GM12801 (cell line): ENCODE data around the gene ISM1.

Experiments used
- TF ChIP-seq, protein P1 (sequence below): IDR thresholded peaks from one replicate; pipeline ENCODE4 v1.5.1; 2011; ENCODE audit warnings: control low read depth; ENCODE audit not compliant: insufficient read length; ENCODE audit errors: extremely low read depth

Gene ISM1

DNA sequence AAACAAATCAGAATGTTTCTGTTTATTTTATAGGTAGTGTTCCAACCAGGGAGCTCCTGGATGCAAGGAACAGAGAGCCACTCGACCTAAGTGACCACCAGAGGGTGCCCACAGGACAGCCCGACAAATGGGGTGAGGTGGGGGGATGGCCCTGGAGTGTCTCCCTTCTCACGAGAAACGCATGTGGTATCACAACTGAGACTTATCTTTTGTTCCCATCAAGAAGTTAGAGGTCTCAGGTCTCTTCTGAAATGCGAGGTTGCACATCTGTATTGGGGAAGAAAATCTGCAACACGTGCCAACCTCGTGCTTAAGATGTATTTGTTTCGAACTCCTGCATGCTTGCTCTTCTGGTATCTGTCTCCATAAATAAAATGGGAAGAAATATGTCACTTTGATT lies 104.0 kb downstream of the ISM1 start:
- TF ChIP-seq, protein P1, sequence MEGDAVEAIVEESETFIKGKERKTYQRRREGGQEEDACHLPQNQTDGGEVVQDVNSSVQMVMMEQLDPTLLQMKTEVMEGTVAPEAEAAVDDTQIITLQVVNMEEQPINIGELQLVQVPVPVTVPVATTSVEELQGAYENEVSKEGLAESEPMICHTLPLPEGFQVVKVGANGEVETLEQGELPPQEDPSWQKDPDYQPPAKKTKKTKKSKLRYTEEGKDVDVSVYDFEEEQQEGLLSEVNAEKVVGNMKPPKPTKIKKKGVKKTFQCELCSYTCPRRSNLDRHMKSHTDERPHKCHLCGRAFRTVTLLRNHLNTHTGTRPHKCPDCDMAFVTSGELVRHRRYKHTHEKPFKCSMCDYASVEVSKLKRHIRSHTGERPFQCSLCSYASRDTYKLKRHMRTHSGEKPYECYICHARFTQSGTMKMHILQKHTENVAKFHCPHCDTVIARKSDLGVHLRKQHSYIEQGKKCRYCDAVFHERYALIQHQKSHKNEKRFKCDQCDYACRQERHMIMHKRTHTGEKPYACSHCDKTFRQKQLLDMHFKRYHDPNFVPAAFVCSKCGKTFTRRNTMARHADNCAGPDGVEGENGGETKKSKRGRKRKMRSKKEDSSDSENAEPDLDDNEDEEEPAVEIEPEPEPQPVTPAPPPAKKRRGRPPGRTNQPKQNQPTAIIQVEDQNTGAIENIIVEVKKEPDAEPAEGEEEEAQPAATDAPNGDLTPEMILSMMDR, result no peak

DNA sequence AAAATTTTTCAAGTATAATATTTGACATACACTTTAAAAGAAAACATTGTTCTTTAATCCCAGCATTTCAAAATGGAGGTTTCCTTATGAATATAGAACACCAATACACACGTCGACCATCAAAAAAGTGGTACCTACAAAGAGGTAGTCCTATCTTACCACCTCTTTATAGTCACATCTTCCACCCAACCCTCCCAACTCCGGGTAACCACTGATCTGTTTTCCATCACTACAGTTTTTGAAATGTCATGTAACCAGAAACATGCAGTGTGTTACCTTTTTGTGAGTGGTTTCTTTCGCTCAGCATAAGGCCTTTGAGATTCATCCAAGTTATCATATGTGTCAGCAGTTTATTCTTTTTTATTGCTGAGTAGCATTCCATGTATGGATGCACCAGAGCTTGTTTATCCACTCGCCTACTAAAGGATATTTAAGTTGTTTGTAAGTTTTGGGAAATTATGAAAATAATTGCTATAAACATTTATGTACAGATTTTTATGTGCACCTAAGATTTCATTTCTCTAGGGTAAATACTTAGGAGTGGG lies 104.8 kb downstream of the ISM1 start:
- TF ChIP-seq, protein P1, result no peak

DNA sequence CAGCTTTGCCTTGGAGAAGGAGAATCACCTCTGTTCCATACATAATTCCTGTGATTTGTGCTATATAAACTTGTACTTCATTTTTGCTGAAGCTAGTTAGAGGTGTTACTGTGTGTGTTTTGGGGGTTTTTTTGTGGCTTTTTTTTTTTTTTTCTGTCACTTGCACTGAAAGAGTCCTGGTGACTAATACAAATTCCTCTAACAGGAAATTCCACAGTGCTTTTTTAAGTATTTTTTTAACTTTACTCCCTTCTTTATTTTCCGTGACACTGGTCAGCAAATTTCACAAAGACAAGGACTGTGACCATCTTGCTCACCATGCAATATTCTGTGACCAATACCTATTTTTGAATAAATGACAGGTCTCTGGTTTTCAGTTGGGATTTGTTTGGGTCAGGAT lies 110.5 kb downstream of the ISM1 start:
- TF ChIP-seq, protein P1, result no peak

DNA sequence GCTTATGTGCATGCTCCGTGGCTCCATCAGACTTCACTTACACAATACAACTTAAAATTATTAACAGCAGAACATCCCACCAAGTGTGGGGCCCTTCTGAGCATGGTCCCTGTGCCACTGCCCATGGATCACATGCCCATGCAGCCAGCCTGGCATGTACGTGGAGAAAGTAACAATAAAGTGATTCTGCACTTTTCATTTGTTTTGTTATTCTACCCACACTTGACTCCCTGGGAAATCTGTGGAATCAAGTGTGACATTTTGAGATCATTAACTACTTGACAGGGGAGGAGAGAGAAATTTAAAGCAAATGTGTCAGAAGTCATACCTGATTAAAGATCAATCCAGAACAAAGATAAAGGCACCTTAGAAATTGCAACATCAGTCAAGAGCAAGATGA lies 112.0 kb downstream of the ISM1 start:
- TF ChIP-seq, protein P1, result no peak

DNA sequence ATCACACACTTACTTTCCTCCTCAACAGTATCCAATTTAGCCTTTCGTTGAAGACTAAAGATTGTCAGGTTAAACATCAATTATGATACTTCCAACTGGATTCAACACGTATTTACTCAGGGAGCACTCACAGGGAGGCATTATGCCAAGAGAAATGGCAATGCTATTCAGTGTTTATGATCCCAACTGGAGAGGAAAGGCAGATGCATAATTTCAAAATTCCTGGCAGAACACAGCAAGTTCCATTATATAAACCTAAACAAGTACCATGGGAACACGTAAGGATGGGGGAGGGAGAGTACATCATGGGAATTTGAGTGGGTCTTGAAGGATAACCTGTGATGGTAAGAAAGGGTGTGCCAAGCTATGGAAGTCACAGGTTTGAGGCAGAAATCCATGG lies 112.7 kb downstream of the ISM1 start:
- TF ChIP-seq, protein P1, result no peak

DNA sequence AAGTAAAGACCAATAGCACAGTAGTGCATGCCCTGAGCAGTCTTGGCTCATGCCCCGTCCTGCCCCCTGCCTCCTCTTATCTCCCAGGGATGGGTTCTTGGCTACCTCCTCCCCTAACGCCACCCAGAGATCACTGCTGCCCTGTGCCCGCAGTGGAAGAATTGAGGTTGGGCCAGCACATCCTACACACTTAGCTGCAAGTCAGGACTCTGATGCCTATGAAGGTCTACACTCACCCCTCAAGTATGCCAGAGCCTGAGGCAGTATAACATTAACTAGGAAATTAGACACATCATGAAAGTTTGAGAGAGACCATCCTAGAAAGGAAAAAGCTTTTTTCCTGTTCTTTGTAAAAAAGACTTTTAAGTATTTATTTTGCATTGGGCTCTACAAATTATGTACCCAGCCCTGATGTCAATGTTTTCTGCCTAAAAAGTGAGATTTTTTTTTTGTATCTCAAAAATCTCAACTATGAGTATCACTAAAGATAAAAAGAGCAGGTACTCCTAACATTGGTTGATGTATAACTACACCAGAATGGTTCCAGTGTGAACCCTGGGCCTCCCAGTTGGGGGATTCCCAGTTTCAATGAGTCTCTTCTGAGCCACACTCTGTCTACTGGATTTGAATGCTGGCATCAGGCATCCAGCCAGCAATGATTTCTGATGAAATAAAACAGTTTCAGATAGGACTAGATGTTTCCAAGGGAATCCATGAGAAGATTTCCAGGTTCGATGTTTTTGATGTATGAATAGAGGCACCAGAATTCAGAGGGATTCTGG lies 115.4 kb downstream of the ISM1 start:
- TF ChIP-seq, protein P1, result no peak

DNA sequence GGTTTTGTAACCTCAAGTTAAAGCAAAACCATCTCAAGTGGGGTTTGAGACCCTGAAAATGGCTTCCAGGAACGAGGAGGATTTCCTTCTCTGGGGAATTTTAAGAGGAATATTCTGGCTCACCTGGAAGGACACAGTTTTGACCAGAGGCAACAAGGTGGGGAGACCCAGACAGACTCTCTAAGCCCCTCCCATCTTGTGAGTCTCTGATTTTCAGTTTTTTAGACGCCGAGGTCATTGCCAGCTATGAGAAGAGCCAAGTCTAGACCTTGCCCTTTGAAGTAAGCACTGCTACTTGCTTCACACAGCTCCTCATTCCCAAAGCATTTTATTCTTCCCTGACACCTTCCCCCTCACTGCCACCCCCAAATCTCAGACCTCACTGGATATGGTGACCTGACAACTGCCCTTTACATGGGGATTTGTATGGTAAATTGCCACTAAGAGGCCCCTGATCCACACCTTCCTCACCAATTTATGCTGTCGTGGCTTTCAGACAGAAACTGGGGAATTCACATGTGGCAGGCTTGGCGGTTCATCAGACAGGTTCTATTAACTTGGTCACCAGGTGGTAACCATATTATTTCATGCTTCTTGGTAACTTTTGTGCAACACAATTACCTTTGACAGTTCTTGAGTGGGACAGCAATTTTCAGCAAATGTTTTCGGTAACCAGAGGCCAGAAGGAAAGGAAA lies 116.2 kb downstream of the ISM1 start:
- TF ChIP-seq, protein P1, result no peak
